Lower leg skin (tissue), 4 donors: ENCODE measurements around the gene P2RY11. TPM values are rescaled to one million over a fixed set of nuclear protein-coding genes. Genes with fewer than 3 reads are reported as not detected.

Experiments
- DNase-seq, 2 donors: peaks; one replicate each; pipeline ENCODE4 v3.0.0-alpha.2; 2019; ENCODE audit warnings: low spot score in 2 of 2
- H3K4me3 ChIP-seq: fragments of 200-600 bp; sonication (generic); 2 replicates; pipeline ENCODE4 v1.5.1; 2017; ENCODE audit warnings: mild to moderate bottlenecking, low read depth; ENCODE audit not compliant: poor library complexity, severe bottlenecking
- POLR2A ChIP-seq, 2 donors: fragments of 450-650 bp; IDR thresholded peaks; one replicate each; pipeline ENCODE4 v1.6.1; 2016 to 2017; ENCODE audit warnings: antibody characterized with exemption in 2 of 2, mild to moderate bottlenecking in 1 of 2, moderate library complexity in 1 of 2
- WGBS, 2 donors: methylation state at CpG; one replicate each; pipeline ENCODE4 v1.1.5; 2018; 5-methylcytosine and 5-hydroxymethylcytosine counted together
- intact Hi-C: fragments of 100-400 bp; cut with DNase I; formaldehyde crosslinking; loops from one replicate; pipeline ENCODE4 v1.15.0; 2023; ENCODE audit warnings: low total_unique reads
- total RNA-seq, 4 donors: library from RNA; depleted of rRNA; stranded (reverse); fragments of >200 nt; gene quantifications; one replicate each; pipeline ENCODE4 v1.1.0, GENCODE V29; 2016
- TF ChIP-seq, protein P1 (sequence below), 3 donors: fragments of 450-650 bp; IDR thresholded peaks; one replicate each; pipeline ENCODE4 v1.5.1; 2016; ENCODE audit warnings: antibody characterized with exemption in 3 of 3, mild to moderate bottlenecking in 3 of 3, moderate library complexity in 2 of 3

Gene P2RY11
- total RNA-seq, 4 donors from 2014 or later, result 19.0 to 26.3 (median 22.5) TPM

- intact Hi-C loops, result no loop called here
- no peak overlapping the region for H3K4me3 ChIP-seq
- DNase-seq, result no peak
- WGBS, 2 donors, result 87 to 92% methylated on average over 15 of the region's 15 CpGs
- no peak for TF ChIP-seq POLR2A (IDR thresholded peaks at IDR 0.05)
- TF ChIP-seq, protein P1, sequence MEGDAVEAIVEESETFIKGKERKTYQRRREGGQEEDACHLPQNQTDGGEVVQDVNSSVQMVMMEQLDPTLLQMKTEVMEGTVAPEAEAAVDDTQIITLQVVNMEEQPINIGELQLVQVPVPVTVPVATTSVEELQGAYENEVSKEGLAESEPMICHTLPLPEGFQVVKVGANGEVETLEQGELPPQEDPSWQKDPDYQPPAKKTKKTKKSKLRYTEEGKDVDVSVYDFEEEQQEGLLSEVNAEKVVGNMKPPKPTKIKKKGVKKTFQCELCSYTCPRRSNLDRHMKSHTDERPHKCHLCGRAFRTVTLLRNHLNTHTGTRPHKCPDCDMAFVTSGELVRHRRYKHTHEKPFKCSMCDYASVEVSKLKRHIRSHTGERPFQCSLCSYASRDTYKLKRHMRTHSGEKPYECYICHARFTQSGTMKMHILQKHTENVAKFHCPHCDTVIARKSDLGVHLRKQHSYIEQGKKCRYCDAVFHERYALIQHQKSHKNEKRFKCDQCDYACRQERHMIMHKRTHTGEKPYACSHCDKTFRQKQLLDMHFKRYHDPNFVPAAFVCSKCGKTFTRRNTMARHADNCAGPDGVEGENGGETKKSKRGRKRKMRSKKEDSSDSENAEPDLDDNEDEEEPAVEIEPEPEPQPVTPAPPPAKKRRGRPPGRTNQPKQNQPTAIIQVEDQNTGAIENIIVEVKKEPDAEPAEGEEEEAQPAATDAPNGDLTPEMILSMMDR (IDR thresholded peaks at IDR 0.05), result no peak
Measured at GRCh38 chr19:10142701-10143375, 31.3 kb downstream of the P2RY11 start.

- no peak for TF ChIP-seq POLR2A (IDR thresholded peaks at IDR 0.05)
- TF ChIP-seq, protein P1 (IDR thresholded peaks at IDR 0.05), result no peak
- no peak overlapping the region for H3K4me3 ChIP-seq
- intact Hi-C loops, result no loop called here
- DNase-seq, result no peak
- WGBS, 2 donors, result 86 to 94% methylated on average over 11 of the region's 11 CpGs
Measured at GRCh38 chr19:10143681-10144080, 32.2 kb downstream of the P2RY11 start.

DNA sequence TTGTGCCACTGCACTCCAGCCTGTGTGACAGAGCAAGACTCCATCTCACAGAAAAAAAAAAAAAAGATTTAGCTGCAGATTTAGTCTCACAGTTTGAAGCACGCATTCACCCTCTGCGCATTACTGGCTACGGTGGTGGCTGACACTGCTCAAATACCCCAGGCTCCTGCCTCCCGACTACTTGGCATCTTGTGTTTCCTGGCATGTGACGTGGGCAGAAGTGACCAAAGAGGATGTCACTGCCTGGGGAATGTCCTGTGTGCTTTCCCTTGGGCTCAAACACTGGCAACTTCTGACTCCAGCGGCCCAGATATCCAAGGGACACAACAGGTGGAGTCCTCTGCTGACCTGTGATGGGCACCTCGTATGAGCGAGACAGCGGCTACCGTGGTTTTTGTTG is 32.9 kb downstream of the P2RY11 start:
- TF ChIP-seq, protein P1 (IDR thresholded peaks at IDR 0.05), result no peak
- TF ChIP-seq POLR2A (IDR thresholded peaks at IDR 0.05), result no peak
- intact Hi-C loops, result no loop called here
- H3K4me3 ChIP-seq, result no peak overlapping the region
- no peak for DNase-seq
- 87 to 90% methylated on average over 10 of the region's 10 CpGs for WGBS, 2 donors

DNA sequence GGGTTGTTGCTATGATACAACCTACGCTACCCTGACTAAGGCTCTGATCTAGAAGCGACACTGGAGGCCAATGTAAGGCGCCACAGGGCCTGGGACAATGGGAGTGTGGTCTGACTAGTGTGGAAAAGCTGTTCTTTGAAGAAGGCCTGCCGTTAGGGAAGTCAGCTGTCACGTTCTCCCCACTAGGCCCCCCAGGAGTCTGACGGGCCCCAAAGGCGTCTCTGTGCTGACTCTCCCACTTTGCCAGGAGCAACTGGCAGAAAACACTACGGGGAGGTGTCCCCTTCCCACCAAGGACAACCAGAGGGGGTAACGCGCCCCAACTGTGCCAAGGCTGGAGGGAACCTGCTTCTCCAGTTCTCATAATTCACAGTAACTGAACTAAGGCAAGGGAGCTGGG is 33.5 kb downstream of the P2RY11 start:
- H3K4me3 ChIP-seq, result no peak overlapping the region
- no peak for TF ChIP-seq POLR2A (IDR thresholded peaks at IDR 0.05)
- TF ChIP-seq, protein P1 (IDR thresholded peaks at IDR 0.05), result no peak
- 85 to 88% methylated on average over 10 of the region's 10 CpGs for whole genome bisulfite sequencing, 2 donors
- no peak for DNase-seq
- intact Hi-C loops, result no loop called here

GRCh38 chr19:10146142-10146541 is 34.6 kb downstream of the P2RY11 start:
- H3K4me3 ChIP-seq, result no peak overlapping the region
- WGBS, 2 donors, result 93 to 94% methylated on average over 14 of the region's 14 CpGs
- TF ChIP-seq POLR2A (IDR thresholded peaks at IDR 0.05), result no peak
- TF ChIP-seq, protein P1 (IDR thresholded peaks at IDR 0.05), result no peak
- no peak for DNase-seq
- intact Hi-C loops, result no loop called here

DNA sequence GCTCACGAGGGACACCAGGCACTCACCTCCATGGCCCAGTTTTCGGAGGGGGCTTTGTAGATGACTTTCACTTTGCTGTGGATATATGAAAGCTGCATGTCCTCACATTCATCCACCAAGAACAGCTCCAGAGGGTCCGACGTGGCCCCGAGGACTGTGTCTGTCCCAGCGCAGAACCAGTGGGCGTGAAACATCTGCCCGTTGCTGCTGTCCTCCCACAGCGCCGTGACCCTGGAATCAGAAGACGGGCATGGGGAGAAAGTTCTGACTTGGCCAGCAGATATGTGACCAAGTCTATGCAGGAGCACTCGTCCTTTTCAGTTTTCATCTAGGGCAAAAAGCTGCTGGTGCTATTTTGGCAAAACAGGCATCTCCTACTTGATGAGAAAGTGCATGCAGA is 37.9 kb downstream of the P2RY11 start:
- WGBS, 2 donors, result 95 to 97% methylated on average over 12 of the region's 12 CpGs
- intact Hi-C loops, result no loop called here

More for the DNA sequence above, 37.9 kb downstream of the P2RY11 start:
- no peak for TF ChIP-seq POLR2A (IDR thresholded peaks at IDR 0.05)
- TF ChIP-seq, protein P1 (IDR thresholded peaks at IDR 0.05), result no peak
- DNase-seq, result no peak
- no peak overlapping the region for H3K4me3 ChIP-seq
